Esophagus squamous epithelium (tissue), 4 donors: ENCODE data around the gene CFAP52.

ENCODE experiments used
- POLR2A ChIP-seq, 4 donors: fragments of 450-650 bp; IDR thresholded peaks; one replicate each; pipeline ENCODE4 v1.6.1; 2017; ENCODE audit warnings: antibody characterized with exemption in 4 of 4, mild to moderate bottlenecking in 4 of 4, moderate library complexity in 3 of 4
- TF ChIP-seq, protein P1 (sequence below), 6 experiments: fragments of 450-650 bp in 4 of 6; fragments of 200-600 bp in 2 of 6; sonication (generic) in 2 of 6; IDR thresholded peaks; one replicate each; pipeline ENCODE4 v1.5.1; 2016 to 2019; ENCODE audit warnings: antibody characterized with exemption in 6 of 6, mild to moderate bottlenecking in 4 of 6, moderate library complexity in 4 of 6

DNA sequence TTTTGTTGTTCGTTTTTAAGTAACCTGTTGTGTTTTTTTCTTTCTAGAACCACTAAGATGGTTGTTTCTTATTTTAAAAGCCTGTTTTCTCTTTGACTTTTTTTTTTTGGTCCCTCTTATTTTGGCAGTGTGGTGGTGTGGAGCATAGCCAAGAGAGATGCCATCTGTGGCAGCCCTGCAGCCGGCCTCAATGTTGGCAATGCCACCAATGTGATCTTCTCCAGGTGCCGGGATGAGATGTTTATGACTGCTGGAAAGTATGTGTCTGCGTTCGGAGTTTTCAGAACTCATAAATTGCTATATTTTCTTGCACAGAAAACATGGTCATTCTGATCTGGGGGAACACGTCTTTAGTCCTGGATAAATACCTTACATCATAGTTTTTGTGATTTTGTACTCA, 17.6 kb downstream of the CFAP52 start:
- TF ChIP-seq, protein P1, sequence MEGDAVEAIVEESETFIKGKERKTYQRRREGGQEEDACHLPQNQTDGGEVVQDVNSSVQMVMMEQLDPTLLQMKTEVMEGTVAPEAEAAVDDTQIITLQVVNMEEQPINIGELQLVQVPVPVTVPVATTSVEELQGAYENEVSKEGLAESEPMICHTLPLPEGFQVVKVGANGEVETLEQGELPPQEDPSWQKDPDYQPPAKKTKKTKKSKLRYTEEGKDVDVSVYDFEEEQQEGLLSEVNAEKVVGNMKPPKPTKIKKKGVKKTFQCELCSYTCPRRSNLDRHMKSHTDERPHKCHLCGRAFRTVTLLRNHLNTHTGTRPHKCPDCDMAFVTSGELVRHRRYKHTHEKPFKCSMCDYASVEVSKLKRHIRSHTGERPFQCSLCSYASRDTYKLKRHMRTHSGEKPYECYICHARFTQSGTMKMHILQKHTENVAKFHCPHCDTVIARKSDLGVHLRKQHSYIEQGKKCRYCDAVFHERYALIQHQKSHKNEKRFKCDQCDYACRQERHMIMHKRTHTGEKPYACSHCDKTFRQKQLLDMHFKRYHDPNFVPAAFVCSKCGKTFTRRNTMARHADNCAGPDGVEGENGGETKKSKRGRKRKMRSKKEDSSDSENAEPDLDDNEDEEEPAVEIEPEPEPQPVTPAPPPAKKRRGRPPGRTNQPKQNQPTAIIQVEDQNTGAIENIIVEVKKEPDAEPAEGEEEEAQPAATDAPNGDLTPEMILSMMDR (IDR thresholded peaks at IDR 0.05), result no peak
- TF ChIP-seq POLR2A (IDR thresholded peaks at IDR 0.05), result no peak
